NCI-H2029 (cell line): ENCODE results near the gene PMEPA1.

ENCODE experiments used
- DNase-seq: peaks from one replicate; lab custom pipeline; 2025; lab: John Stamatoyannopoulos, UW

The PMEPA1 gene

DNA sequence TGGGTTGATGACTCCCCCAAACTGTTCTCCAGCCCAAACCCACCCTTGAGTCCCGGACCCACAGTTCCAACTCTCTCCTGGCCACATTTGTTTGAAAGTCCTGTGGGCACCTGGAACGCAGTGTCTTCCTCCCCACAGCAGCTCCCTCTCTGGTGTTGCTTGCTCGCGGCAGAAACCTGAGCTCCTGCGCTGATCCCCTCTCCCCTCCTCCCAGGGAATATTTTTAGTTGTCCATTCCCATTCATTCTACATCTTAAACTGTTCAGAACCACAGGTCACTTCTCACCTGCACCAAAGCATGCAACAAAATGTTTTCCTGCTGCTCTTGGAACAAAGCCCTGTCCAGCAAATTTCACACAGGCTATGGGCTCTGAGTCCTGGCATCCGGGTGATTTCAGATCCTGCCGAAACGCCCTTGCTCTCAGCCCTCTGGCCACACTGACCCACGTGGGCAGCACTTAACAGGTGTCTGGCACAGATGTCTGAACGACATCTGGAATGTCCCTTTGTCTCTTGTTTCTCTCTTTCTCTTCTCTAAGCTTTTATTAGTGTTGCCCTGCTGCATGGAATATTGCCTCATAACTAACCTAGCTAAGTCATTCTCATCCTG, 27.0 kb upstream of the PMEPA1 start:
- DNase-seq, result no peak

DNA sequence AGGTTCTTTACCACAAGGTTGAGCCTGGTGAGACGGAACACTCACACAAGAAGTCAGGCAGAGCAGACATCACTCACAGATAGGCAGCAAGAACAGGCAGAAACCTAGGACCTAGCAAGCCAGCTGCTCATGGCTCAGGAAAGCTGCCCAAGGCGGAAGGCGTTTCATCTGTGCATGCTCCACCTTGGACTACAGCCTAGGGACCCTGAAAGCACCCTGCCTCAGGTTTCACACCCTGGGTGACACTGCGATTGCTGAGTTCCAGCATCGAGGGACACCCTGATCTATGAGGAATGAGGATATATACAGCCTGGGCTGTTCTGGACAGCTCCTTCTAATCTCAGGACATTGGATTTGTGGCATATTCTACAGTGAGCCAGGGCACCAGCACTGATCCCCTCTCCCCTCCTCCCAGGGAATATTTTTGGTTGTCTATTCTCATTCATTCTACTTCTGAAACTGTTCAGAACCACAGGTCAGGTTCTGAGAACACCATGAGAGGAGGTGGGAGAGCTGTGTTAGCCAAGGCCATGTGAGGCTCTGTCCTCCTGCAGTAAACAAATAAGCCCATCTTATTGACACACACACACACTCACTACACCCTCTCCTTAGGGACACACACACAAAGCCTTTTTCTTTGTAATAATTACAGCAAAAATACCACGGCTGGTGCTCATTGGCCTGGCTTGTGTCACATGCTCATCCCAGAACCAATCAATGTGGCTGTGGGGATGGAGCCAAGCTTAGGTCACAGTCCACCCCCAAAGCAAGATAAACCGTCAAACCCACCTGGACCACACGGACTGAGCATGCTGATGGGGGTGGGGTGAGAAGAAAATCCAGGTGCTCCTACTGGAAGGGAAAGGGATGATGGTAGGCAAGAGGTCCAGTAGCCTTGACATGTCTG, 26.3 kb upstream of the PMEPA1 start:
- DNase-seq, result no peak

DNA sequence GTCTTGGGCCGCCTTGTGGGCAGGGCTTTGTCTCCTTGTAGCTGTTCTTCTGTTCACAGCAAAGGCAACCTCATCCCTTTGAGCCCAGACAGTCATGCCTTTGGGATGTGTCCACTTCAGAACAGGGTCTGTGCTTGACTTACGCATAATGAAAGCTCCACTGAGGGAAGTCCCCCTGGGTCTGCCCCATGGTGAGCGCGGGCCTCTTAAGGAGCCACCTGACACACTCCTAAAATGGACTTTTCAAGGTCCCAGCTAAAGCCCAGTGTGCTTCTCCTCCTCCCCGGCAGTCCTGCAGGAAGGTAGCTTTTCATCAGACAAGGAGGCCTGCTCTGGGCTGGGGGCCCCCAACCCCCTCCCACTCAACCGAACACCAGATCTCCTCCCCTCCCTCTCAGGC, 24.9 kb upstream of the PMEPA1 start:
- no peak for DNase-seq

DNA sequence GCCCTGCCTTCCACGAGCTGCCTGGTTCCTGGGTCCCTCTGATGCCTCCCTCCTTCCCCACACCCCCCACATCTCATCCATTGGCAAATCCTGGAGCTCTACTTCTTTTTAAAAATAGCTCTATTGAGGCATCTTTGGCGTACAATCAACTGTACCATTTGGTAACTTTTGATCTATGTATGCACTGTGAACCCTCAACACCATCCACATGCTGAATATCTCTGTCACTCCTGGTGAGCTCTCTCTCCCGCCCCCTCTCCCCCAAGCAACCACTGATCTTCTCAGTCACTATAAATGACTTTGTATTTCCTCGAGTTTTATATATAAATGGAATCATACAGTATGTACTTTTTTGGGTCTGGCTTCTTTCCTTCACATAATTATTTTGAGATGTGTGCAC, 22.4 kb upstream of the PMEPA1 start:
- no peak for DNase-seq

DNA sequence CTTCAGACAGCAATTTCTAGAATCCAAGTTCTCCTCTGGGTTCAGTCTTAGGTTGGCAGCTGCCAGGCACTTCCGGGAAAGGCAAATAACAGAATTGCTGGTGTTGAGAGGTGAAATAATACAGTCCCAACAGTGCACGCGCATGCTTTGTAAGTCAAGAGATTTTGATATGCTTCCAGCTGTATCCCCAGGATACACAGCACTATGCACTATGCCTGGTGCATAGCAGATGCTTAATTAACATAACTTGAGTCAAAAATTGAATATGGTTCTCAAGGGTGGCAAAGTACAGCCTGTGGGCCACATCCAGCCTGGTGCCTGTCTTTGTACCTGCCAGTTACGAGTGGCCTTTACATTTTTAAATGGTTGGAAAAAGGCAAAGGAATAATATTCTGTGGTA, 18.9 kb upstream of the PMEPA1 start:
- no peak for DNase-seq

DNA sequence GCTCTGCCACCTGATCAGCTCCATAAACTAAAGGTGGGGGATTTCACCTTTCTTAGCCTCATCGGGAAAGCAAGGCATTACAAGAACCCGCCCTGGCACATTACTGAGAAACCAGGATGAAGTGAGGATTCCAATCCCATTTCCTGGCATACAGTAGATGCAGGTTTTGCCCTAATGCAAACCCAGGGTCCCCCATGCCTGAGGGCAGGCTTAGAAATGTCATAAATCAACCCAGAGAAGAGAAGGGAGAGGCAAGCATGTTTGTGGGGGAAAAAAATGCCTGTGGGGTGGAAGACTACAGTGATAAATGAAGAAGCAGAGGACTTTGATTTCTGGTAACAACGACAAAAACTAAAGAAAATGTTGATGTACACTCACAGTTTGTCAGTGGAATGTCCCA, 18.0 kb upstream of the PMEPA1 start:
- no peak for DNase-seq

DNA sequence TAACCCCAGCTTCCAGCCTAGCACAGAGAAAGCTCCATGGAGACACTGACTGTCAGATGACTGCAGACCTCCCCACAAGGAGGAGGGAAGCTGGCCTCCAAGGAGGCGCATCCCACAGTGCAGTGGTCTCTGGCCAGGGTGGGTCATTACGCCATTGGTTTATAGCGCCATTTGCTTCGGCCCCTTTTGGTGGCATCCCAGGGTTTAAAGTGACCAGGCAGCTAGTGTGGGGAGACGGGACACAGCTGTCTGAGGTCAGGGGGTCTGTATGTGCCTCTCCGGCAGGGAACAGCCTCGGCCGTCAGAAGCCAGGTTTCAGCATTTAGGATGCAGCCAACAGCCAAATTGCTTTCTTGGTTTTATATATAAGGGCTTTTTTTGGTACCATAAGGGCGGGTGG, 15.8 kb upstream of the PMEPA1 start:
- no peak for DNase-seq

DNA sequence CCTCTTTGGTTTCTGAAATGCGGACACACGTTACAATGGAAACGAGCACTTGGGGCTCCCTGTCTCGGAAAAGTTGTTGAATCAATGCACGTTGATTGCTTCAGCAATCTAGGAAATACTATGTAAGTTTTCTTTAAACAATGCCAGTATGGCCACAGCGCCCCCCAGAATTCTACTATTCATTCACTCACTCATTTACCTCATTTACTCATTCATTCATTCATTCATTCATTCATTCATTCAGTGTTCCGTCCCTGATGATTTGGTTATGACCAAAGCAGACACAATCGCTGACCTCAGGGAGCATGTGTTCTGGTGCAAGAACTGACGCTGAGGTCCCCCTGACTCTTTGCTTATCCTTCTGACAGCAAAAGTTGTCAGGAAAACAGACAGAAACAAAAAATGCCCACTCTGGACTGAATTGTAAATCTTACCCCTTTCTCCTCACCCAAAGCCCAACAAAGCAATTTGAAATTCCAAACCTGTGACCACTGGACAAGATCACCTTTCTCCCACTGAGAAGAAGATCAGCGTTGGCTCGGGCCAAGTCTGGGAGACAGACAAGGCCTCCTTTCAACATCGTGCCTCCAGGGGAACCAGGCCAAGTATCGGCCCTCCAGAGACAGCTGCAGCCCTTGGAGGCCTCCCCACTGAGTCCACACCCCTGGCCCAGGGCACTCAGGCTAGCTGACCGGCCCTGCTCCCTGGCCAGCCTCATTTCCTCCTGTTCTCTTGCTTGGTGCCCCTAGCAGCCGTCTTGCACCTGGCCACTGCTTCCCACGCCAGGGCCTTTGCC, 15.0 kb upstream of the PMEPA1 start:
- no peak for DNase-seq

DNA sequence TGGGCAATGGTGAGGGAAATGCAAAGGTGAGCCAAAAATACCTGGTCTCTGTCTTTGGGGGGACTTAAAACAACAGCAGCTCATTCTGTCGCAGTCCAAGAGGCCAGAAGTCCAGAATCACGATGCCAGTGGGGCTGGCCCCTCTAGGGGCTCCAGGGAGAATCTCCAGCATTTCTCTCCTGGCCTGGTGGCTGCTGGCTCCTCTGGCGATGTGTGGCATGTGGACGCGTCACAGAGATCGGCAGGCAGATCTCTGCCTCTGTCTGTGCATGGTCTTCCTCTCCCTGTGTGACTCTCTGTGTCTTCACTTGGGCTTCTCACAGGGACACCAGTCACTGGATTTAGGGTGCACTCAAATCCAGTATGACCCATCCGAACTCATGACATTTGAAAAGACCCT, 14.0 kb upstream of the PMEPA1 start:
- no peak for DNase-seq

DNA sequence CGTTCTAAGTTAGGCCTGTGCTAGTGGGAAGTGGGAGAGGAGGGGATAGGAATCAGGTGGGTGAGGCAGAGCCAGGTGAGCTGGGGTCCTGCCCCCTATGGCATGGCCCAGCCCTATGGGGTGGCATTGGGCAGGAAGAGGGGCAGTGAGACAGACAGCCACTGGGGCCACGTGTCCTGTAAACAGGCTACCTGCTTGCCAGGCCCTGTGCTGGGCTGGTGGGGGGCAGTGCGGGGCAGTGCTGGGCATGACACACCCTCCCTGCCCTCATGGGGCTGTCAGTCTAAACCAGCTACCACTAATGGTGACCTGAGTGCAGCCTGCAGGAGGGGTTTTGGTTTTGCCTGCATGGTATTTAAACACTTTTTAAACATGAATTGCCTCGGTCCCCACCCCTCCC, 10.1 kb upstream of the PMEPA1 start:
- DNase-seq, result no peak

DNA sequence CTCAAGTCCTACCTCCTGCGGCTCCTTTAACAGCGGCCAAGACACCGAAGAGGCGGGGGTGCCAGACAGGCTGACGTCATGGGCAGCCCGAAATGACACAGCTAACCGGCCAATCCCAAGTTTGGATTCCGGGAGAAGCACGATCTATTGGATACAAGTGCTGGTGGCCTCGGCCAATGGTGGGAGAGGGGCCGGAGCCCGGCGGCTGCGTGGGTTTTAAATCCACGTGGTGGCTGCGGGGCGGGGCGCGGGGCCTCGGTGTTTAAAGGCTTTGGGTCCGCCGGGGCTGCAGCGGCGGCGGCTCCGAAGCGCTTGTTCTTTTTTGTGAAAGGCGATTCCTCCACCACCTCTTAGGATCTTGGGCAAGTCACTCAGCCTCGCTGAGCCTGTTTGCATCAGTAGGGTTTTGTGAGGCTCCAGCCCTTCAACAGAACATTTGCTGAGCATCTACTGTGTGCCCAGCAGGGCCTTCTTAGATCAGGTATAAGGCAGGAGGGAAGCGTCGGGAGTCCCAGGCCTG, 8.7 kb upstream of the PMEPA1 start:
- peak; percentile 97 for DNase-seq

DNA sequence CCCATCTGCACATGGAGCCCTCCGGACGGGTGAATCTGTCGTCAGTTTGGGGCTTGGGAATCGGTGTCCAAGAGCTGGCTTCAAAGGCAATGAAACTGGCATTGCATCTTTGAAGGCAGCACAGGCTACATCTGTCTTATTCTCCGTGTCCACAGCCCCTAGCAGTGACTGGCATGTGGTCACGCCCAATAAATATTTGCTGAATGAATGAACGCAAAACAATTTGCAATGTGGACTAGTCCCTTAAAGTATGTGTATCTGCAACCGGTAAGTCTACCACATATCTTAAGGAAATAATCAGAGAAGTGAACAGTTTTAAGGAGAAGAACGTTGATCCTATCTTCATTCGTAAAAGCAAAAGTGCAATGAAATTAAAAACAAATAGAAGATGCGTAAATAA, 8.0 kb upstream of the PMEPA1 start:
- DNase-seq, result no peak

DNA sequence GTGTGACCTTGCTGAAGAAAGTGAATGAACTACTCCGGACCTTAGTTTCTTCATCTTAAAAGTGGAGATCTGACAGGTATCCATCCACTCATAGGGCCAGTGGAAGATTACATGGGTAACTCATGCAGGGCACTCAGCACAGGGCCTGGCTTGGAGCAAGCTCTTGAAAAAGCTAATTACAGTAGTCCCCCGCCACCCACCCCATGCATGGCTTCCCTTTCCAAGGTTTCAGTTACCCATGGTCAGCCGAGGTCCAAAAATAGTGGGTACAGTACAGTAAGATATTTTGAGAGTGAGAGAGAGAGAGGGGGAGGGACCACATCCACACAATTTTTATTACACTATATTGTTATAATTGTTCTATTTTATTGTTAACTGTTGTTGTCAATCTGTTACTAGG, 7.1 kb upstream of the PMEPA1 start:
- no peak for DNase-seq

DNA sequence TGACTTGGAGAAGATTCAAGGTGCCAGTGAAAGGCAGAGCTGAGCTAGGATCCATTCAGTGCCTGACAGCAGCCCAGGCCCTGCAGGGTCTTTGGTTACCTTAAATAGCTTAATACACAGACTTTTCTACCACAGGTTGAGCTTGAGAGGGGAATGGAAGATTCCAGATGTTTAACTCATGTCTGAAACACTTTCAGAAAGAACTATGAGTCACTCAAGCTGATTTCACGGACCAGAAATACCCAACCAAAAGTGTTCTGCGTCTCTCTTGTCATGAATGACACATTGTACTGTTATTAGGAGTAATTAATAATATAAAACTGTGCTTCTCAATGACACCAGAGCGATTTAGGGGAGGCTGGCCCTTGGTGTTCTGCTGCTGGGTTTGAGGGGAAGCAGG, 6.4 kb upstream of the PMEPA1 start:
- no peak for DNase-seq

DNA sequence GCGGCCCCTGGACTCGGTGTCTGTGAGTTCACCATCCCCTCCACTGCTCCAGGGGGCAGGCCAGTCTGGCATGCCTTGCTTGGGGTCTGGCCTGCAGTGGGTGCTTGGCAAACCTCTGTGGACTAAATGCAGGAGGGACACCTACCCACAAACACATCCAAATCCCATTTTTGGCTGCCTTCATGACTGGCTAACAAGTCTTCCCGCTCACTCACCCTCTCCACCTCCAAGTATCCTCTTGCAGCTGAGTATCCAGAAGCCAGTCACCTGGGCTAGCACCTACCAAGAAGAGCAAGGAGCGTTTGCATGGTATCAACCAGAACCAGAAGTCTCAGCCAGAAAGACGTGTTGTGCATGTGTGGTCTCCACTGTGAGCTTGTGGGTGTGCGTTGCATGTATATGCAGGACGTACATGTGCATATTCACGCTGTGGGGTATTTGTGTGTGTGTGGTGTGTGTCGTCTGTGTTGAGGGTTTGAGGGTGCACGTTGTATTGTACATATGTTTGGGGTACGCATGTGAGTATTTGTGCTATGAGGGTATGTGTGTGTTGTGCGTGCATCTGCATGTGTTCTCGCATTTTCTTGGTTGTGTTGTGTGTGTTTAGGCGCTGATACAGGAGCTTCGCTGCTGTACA, 5.6 kb upstream of the PMEPA1 start:
- DNase-seq, result no peak

DNA sequence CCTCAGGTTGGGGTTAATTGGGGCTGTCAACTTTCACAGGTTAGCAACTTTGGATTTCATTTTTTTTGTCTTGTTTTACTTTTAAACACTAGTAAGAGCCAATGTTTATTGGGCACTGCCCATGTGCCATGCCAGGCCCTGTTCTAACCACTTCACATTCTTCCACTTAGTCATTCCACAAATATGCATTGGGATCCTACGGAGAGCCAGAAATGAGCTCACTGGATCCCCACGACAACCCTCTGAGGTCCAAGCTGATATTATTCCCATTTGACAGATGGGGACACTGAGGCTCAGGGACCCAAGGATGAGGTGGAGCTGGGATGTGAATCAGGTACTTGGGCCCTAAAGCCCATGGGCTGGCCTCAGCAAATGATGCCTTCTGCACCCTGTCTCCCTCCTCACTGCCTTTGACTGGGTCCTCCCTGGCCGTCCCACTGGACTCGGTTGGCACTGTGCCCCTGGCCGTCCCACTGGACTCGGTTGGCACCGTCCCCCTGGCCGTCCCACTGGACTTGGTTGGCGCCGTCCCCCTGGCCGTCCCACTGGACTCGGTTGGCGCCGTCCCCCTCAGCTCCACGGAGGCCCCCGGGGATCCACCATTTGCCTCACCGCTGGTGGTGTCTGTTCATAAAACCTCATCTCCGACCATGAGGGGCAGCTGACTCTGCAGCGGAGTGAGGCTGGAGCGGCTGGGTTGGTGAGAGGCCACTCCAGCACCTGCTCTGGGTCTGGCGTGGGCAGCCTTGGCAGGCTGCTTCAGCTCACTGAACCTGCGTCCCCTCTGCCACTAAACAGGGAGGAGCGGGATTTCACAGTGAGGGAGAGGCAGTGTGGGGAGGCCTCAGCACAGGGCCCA, 4.8 kb upstream of the PMEPA1 start:
- DNase-seq, result no peak

DNA sequence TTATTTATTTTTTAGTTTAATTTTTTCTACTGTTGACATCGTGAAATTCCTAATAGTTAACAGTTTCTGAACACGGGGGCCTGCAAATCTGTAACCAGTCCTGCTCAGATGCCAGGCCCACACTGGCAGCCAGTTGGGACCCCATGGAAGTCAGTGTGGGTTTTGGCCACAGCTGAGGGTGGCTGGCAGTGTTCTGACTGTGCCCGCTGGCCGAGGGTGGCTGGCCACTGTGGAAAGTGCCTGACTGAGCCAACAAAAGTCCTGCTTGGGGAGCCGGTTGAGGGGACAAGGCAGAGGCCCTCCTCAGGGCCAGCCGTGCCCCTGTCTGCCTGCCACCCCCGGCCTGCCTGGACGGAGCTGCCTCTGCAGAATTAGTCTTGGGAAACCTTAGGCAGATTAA, 4.1 kb upstream of the PMEPA1 start:
- DNase-seq, result no peak

DNA sequence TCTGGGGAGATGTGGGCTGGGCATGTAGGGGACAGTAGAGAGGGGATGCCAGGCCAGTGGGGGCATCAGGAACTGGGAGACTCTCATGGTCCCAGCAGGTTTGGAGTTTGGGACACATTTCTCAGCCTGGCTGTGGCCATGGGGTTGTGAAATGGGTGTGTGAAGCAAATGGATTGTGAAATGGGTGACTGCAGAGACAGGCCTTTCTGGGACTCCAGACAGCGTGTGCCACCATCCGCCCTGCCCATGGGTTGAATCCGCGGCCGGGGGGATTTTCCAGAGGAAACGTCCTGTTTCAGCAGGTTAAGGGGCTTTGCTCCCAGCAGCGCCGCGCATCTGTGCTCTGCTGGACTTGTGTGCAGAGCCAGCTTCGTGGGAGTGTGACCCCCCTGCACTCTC, 3.7 kb upstream of the PMEPA1 start:
- no peak for DNase-seq

DNA sequence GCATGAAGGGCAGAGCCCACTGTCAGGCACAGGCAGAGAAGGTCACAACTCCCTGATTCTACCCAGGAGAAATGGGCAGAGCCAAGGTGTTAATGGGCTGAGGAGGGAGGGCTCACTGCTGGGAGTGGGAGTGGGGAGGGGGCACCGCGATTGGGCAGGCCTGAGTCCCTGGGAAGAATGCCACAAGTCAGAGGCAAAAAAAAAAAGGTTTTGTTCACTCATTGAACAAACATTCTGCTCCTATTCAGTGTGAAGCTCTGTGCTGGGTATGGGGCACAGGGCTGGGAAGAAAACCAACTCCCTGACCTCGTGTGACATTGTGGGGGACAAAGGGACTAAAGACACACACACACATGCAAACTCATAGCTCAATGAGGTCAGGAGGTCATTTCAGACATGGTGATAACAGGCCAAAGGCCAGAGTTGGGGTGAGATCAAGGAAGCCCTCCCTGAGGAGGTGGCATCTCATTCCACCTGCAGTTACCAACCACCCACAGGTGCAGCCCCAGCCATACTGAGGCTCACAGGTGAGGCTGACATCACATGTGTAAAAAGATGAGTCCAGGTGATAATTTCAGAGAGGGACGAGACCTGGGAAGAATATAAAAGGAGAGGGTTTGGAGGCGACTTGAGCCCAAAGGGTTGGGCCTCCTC, 3.2 kb upstream of the PMEPA1 start:
- no peak for DNase-seq

DNA sequence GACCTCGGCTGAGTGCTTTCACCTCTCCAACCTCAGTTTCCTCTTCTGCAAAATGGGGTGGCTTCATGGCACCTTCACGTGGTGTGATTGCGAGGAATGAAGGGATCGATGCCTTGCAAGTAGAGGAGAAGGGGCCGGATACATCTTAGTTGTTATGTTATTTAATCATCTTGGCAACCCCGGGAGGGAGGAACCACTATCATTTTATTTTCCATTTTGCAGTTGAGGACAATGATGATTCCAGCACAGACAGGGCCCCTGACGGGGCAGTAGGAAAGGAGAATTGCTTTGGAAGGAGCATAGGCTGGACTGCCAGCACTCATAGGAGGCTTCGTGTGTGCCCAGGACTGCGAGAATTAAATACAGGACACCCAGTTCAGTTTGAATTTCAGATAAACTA, 2.5 kb upstream of the PMEPA1 start:
- no peak for DNase-seq

DNA sequence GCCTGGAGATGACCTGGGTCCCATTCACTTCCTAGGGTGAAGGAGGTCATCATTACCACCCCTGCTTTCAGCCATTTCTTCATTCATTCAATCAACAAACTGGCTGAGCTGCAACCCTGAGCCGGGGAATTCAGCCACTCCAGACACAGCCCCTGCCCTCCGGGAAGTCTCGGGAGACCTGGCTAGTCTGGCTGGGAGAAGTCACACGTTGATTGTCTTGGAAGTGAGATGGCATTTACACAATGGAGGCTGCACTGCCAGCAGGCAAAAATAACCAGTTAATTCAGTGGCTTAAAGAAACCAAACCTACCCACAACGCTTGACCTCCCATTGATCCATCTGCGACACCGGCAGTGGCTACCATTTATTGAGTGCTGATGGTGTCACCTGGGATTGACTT, 2.0 kb upstream of the PMEPA1 start:
- no peak for DNase-seq
